HG03469 (cell line): ENCODE results near the gene TOMM6.

Source experiments
- ATAC-seq: cut with Tn5 transposase; IDR thresholded peaks from one replicate; pipeline ENCODE4 v1.9.1; 2021; ENCODE audit warnings: mild to moderate bottlenecking, moderate library complexity, moderate number of reproducible peaks; ENCODE audit not compliant: unreplicated experiment

Gene TOMM6

GRCh38 chr6:41818271-41819054, 31.0 kb downstream of the TOMM6 start:
- no peak for ATAC-seq

GRCh38 chr6:41821266-41821665, 33.8 kb downstream of the TOMM6 start:
- ATAC-seq: no peak

- ATAC-seq: no peak
Observed at GRCh38 chr6:41822021-41822420, 34.5 kb downstream of the TOMM6 start.

- no peak for ATAC-seq
Observed at GRCh38 chr6:41823178-41823577, 35.7 kb downstream of the TOMM6 start.

- ATAC-seq: no peak
Observed at GRCh38 chr6:41824571-41825569, 37.4 kb downstream of the TOMM6 start.

- no peak for ATAC-seq
Observed at GRCh38 chr6:41826343-41827022, 39.0 kb downstream of the TOMM6 start.

GRCh38 chr6:41832263-41832662, 44.8 kb downstream of the TOMM6 start:
- ATAC-seq: no peak

GRCh38 chr6:41836022-41836659, 48.6 kb downstream of the TOMM6 start:
- ATAC-seq: no peak

- ATAC-seq: no peak
Observed at GRCh38 chr6:41836660-41837052, 49.2 kb downstream of the TOMM6 start.
